Trophoblast cell (in vitro differentiated cells and primary cell): ENCODE measurements around the gene SLC37A1.

ENCODE experiments used
- DNase-seq, 2 donors: peaks; one replicate each; pipeline ENCODE4 v3.0.0-alpha.2; 2016
- H2AFZ ChIP-seq: 2 replicates; pipeline ENCODE4 v1.6.1; 2013; ENCODE audit warnings: low read length, moderate library complexity, mild to moderate bottlenecking; ENCODE audit not compliant: insufficient read depth, poor library complexity
- H2AK5ac ChIP-seq: 2 replicates; pipeline ENCODE4 v1.6.1; 2013; ENCODE audit warnings: mild to moderate bottlenecking, low read length
- H2BK120ac ChIP-seq: 2 replicates; pipeline ENCODE4 v1.6.1; 2013; ENCODE audit warnings: low read length, mild to moderate bottlenecking, moderate library complexity; ENCODE audit not compliant: insufficient read depth, poor library complexity
- H2BK12ac ChIP-seq: 2 replicates; pipeline ENCODE4 v1.6.1; 2013; ENCODE audit warnings: mild to moderate bottlenecking, low read length, moderate library complexity
- H2BK5ac ChIP-seq: 2 replicates; pipeline ENCODE4 v1.6.1; 2013; ENCODE audit warnings: low read length, low read depth, moderate library complexity, mild to moderate bottlenecking; ENCODE audit not compliant: poor library complexity
- H3K14ac ChIP-seq: 2 replicates; pipeline ENCODE4 v1.6.1; 2013; ENCODE audit warnings: mild to moderate bottlenecking, low read length
- H3K18ac ChIP-seq: 2 replicates; pipeline ENCODE4 v1.6.1; 2013; ENCODE audit warnings: mild to moderate bottlenecking, low read length
- H3K23ac ChIP-seq: 2 replicates; pipeline ENCODE4 v1.6.1; 2013; ENCODE audit warnings: low read length
- H3K27ac ChIP-seq: 2 replicates; pipeline ENCODE4 v1.5.1; 2013; ENCODE audit warnings: low read depth, mild to moderate bottlenecking, inconsistent platforms, low read length, moderate library complexity
- H3K27me3 ChIP-seq: 2 replicates; pipeline ENCODE4 v1.6.1; 2013; ENCODE audit warnings: inconsistent platforms, mild to moderate bottlenecking, low read length, moderate library complexity; ENCODE audit not compliant: insufficient read depth
- H3K36me3 ChIP-seq, 2 experiments: 1 replicate in 1 of 2; 2 replicates in 1 of 2; pipeline ENCODE4 v1.6.1; 2013; ENCODE audit warnings: low read length in 2 of 2, mild to moderate bottlenecking in 2 of 2, moderate library complexity in 1 of 2; ENCODE audit not compliant: insufficient read depth in 2 of 2, control insufficient read depth in 1 of 2
- H3K4ac ChIP-seq: 2 replicates; pipeline ENCODE4 v1.6.1; 2013; ENCODE audit warnings: low read depth, mild to moderate bottlenecking, low read length, moderate library complexity
- H3K4me1 ChIP-seq, 2 experiments: 1 replicate in 1 of 2; 2 replicates in 1 of 2; pipeline ENCODE4 v1.6.1; 2013; ENCODE audit warnings: low read length in 2 of 2, mild to moderate bottlenecking in 2 of 2, moderate library complexity in 1 of 2; ENCODE audit not compliant: insufficient read depth in 2 of 2, control insufficient read depth in 1 of 2
- H3K4me2 ChIP-seq: 2 replicates; pipeline ENCODE4 v1.6.1; 2013; ENCODE audit warnings: inconsistent platforms, mild to moderate bottlenecking, low read length, moderate library complexity
- H3K4me3 ChIP-seq: 2 replicates; pipeline ENCODE4 v1.5.1; 2013; ENCODE audit warnings: mild to moderate bottlenecking, low read depth, low read length, inconsistent platforms
- H3K79me1 ChIP-seq: one replicate; pipeline ENCODE4 v1.6.1; 2013; ENCODE audit warnings: low read length
- H3K79me2 ChIP-seq: 2 replicates; pipeline ENCODE4 v1.6.1; 2013; ENCODE audit warnings: low read length, mild to moderate bottlenecking; ENCODE audit not compliant: control insufficient read depth, insufficient read depth, poor library complexity
- H3K9ac ChIP-seq: 2 replicates; pipeline ENCODE4 v1.6.1; 2013; ENCODE audit warnings: mild to moderate bottlenecking, low read length
- H3K9me3 ChIP-seq: 2 replicates; pipeline ENCODE4 v1.6.1; 2013; ENCODE audit warnings: low read depth, mild to moderate bottlenecking, control low read depth, inconsistent platforms, low read length; ENCODE audit not compliant: insufficient read depth
- H4K12ac ChIP-seq: 2 replicates; pipeline ENCODE4 v1.6.1; 2013; ENCODE audit warnings: low read depth, mild to moderate bottlenecking, low read length, moderate library complexity
- H4K8ac ChIP-seq: 2 replicates; pipeline ENCODE4 v1.6.1; 2013; ENCODE audit warnings: low read depth, mild to moderate bottlenecking, low read length, moderate library complexity
- H4K91ac ChIP-seq: one replicate; pipeline ENCODE4 v1.6.1; 2013; ENCODE audit warnings: low read depth, mild to moderate bottlenecking, low read length, moderate library complexity
- WGBS: extraction: QIAGEN DNeasy Blood & Tissue Kit; methylation state at CpG from one replicate; pipeline ENCODE4 v1.1.7; 2013; ENCODE audit warnings: missing lambda C conversion rate; ENCODE audit not compliant: insufficient read length, insufficient coverage; ENCODE audit errors: extremely low coverage; 5-methylcytosine and 5-hydroxymethylcytosine counted together

The SLC37A1 gene

GRCh38 chr21:42558846-42559245, 45.2 kb downstream of the SLC37A1 start:
- no peak overlapping the region for H3K14ac ChIP-seq
- peaks cover 2% of the 10 kb centered on the region for H3K79me1 ChIP-seq
- no peaks in the 10 kb centered on the region for H3K27me3 ChIP-seq
- no peak overlapping the region for H2BK120ac ChIP-seq
- H2BK5ac ChIP-seq, result no peak overlapping the region
- no peak overlapping the region for H4K91ac ChIP-seq
- no peaks in the 10 kb centered on the region for H3K79me2 ChIP-seq
- no peaks in the 10 kb centered on the region for H3K9me3 ChIP-seq
- no peak overlapping the region for H3K4me2 ChIP-seq
- H3K23ac ChIP-seq, result no peak overlapping the region
- no peak overlapping the region for H2AK5ac ChIP-seq
- H3K36me3 ChIP-seq, result peaks cover 31 to 43% of the 10 kb centered on the region in 2 experiments
- H3K4me3 ChIP-seq, result no peak overlapping the region
- no peak overlapping the region for H4K12ac ChIP-seq
- no peak overlapping the region for H2BK12ac ChIP-seq
- no CpG with 5 or more reads among the region's 15 CpGs for WGBS
- H4K8ac ChIP-seq, result no peak overlapping the region
- no peak overlapping the region for H3K27ac ChIP-seq
- H3K18ac ChIP-seq, result no peak overlapping the region
- no peak overlapping the region for H3K9ac ChIP-seq
- no peak overlapping the region for H3K4ac ChIP-seq
- DNase-seq, result no peak
- H2AFZ ChIP-seq, result no peak overlapping the region
- peaks cover 9 to 10% of the 10 kb centered on the region in 2 experiments for H3K4me1 ChIP-seq

- H3K14ac ChIP-seq, result no peak overlapping the region
- no peak overlapping the region for H3K4me3 ChIP-seq
- no peak overlapping the region for H3K4me2 ChIP-seq
- no peak overlapping the region for H2AK5ac ChIP-seq
- WGBS, result no CpG with 5 or more reads among the region's 13 CpGs
- H4K12ac ChIP-seq, result no peak overlapping the region
- H3K36me3 ChIP-seq, result peaks cover 34 to 44% of the 10 kb centered on the region in 2 experiments
- no peak overlapping the region for H4K8ac ChIP-seq
- H2BK120ac ChIP-seq, result no peak overlapping the region
- no peaks in the 10 kb centered on the region for H3K9me3 ChIP-seq
- H3K4ac ChIP-seq, result no peak overlapping the region
- H2AFZ ChIP-seq, result no peak overlapping the region
- no peak overlapping the region for H2BK5ac ChIP-seq
- H3K27me3 ChIP-seq, result no peaks in the 10 kb centered on the region
- peaks cover 9 to 10% of the 10 kb centered on the region in 2 experiments for H3K4me1 ChIP-seq
- no peak overlapping the region for H3K18ac ChIP-seq
- no peak for DNase-seq
- no peak overlapping the region for H4K91ac ChIP-seq
- no peaks in the 10 kb centered on the region for H3K79me2 ChIP-seq
- no peak overlapping the region for H2BK12ac ChIP-seq
- H3K23ac ChIP-seq, result no peak overlapping the region
- H3K9ac ChIP-seq, result no peak overlapping the region
- H3K27ac ChIP-seq, result no peak overlapping the region
- H3K79me1 ChIP-seq, result peaks cover 2% of the 10 kb centered on the region
These were observed 45.7 kb downstream of the SLC37A1 start for GRCh38 chr21:42559326-42559725.

GRCh38 chr21:42560517-42561179, 47.0 kb downstream of the SLC37A1 start:
- Histone ChIP-seq H2BK120ac (no peak overlapping the region), H2BK5ac (no peak overlapping the region), H3K4me2 (no peak overlapping the region), H4K8ac (no peak overlapping the region), H3K27ac (no peak overlapping the region), H3K18ac (no peak overlapping the region), H2BK12ac (no peak overlapping the region), H3K9ac (no peak overlapping the region), H3K79me2 (no peaks in the 10 kb centered on the region), H3K23ac (no peak overlapping the region), H2AK5ac (no peak overlapping the region), H3K79me1 (peaks cover 2% of the 10 kb centered on the region), H3K4ac (no peak overlapping the region), H3K9me3 (no peaks in the 10 kb centered on the region), H3K4me1 (peaks cover 9 to 10% of the 10 kb centered on the region in 2 experiments), H3K14ac (no peak overlapping the region), H3K4me3 (no peak overlapping the region), H4K12ac (no peak overlapping the region), H3K27me3 (no peaks in the 10 kb centered on the region), H2AFZ (no peak overlapping the region), H3K36me3 (peaks cover 41 to 47% of the 10 kb centered on the region in 2 experiments), H4K91ac (no peak overlapping the region)
- WGBS, result no CpG with 5 or more reads among the region's 8 CpGs
- DNase-seq, result no peak

- Histone ChIP-seq H4K8ac (no peak overlapping the region), H3K27me3 (no peaks in the 10 kb centered on the region), H3K27ac (no peak overlapping the region), H2AFZ (no peak overlapping the region), H3K14ac (no peak overlapping the region), H3K23ac (no peak overlapping the region), H2AK5ac (no peak overlapping the region), H3K9ac (no peak overlapping the region), H3K79me2 (no peaks in the 10 kb centered on the region), H3K4me2 (no peak overlapping the region), H3K79me1 (no peaks in the 10 kb centered on the region), H4K12ac (no peak overlapping the region), H3K4me3 (no peak overlapping the region), H2BK12ac (no peak overlapping the region), H3K4me1 (peaks cover under 1 to 3% of the 10 kb centered on the region in 2 experiments), H2BK5ac (no peak overlapping the region), H4K91ac (no peak overlapping the region), H3K36me3 (peaks cover 38 to 44% of the 10 kb centered on the region in 2 experiments), H3K4ac (no peak overlapping the region), H2BK120ac (no peak overlapping the region), H3K18ac (no peak overlapping the region), H3K9me3 (no peaks in the 10 kb centered on the region)
- DNase-seq, result no peak
- no CpG with 5 or more reads among the region's 23 CpGs for WGBS
These were observed 48.4 kb downstream of the SLC37A1 start for GRCh38 chr21:42561762-42562650.
